Posterior vena cava (tissue), 2 donors: Measurements from ENCODE around the gene NLRP9. TPM values are rescaled to one million over a fixed set of nuclear protein-coding genes. Genes with fewer than 3 reads are reported as not detected.
A peak's percentile ranks its signal among the peaks of the same experiment; 100 is the strongest.

Experiments used
- DNase-seq: peaks from one replicate; pipeline ENCODE4 v3.0.0-alpha.2; 2020; ENCODE audit warnings: low spot score
- intact Hi-C, 2 donors: fragments of 100-400 bp; cut with DNase I; formaldehyde crosslinking; loops; one replicate each; pipeline versions ENCODE4 v1.14.1 to v1.14.2; 2022 to 2023
- total RNA-seq, 2 donors: library from RNA; stranded (reverse); fragmentation: NEBNext Ultra II Directional; extraction: Animal tissue kit (Norgen Biotek cat#: 25700); gene quantifications; one replicate each; pipeline ENCODE4 v1.2.1, GENCODE V29; 2021
- donor health status: DM: yes; HTN: yes; CAD: no.
- donor health status: DM: yes; HTN: yes; CAD: no.

Gene NLRP9
- total RNA-seq, 2 donors from 2014 or later, result not detected

DNA sequence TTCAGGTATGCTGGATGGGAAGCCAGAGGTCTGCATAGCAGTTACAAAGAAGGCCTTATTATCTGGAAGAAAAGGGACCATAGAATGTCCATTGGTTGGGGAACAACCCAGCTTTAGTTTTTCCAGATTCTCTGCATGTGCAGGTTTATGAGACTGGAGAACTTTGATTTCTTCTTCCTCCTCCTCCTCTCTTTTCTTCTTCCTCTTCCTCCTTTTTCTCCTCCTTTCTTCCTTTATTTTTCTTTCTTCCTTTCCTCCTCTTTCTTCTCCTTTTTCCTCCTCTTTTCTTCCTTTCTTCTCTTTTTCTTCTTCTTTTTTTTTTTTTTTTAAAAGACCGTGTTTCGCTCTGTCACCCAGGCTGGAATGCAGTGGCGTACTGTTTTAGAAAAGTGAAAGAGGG is 32.2 kb downstream of the NLRP9 start:
- intact Hi-C loops, result no loop called here
- DNase-seq, result no peak

DNA sequence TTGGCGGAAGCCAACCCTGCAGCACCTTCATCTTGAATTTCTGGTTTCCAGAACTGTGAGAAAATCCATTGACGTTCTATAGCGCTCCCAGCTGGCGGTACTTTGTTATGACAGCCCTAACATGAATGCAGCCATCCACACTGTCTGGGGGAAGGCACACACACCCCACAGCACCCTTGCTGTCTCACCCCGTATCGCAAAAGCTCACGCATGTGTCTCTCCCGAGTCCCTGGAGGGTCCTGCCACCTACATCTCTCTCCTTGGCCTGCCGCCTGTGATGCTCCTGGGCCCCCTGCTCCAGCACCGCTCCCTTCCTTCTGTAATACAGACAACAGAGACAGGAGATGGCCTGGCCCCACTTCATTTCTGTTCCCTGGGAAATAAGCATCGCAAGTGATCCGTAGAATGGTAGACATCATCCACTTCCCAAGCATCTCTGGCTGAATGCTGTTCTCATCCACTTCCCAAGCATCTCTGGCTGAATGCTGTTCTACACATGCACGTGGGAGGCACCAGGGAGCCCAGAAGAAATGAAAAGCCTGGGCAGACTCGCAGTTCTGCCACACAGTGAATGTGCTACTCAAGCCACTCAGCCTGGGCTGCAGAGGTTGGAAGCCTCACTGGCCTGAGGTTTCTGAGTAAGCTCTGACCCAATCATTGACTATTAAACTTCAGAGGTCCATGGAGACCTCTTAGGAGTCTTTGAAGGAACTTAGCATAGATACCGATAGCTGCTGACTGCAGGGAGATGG is 33.5 kb downstream of the NLRP9 start:
- no peak for DNase-seq
- intact Hi-C loops, result no loop called here

GRCh38 chr19:55703790-55704215 is 34.4 kb downstream of the NLRP9 start:
- intact Hi-C loops, result no loop called here
- DNase-seq, result peak; percentile 80

GRCh38 chr19:55702131-55702627 is 36.0 kb downstream of the NLRP9 start:
- intact Hi-C loops, result no loop called here
- DNase-seq, result peak; percentile 53

GRCh38 chr19:55700813-55701212 is 37.4 kb downstream of the NLRP9 start:
- intact Hi-C loops, result no loop called here
- DNase-seq, result peak; percentile 63

- DNase-seq, result peak; percentile 55
- intact Hi-C loops, result no loop called here
Observed at GRCh38 chr19:55699221-55699620, 39.0 kb downstream of the NLRP9 start.

DNA sequence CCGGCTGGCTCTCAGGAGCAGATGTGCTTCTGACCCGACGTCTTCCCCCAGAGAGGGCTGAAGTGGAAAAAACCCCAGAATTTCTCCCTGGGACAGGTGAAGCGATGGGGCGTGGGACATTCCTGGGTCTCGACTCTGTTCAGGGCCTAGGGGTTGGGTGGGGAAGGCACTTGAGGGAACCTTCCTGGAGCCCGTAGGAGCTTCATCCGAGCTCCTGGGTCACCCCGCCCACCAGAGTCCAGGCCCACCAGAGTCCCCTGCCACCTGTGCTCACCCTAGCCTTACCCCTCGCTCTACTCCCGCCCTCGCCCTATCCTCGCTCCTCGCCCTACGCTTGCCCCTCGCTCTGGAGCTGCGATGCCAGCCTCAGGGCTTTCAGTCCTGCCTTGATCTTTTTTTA is 39.9 kb downstream of the NLRP9 start:
- no peak for DNase-seq
- intact Hi-C loops, result no loop called here

- intact Hi-C loops, result no loop called here
- peak; percentile 24 for DNase-seq
Observed at GRCh38 chr19:55697698-55698097, 40.5 kb downstream of the NLRP9 start.

DNA sequence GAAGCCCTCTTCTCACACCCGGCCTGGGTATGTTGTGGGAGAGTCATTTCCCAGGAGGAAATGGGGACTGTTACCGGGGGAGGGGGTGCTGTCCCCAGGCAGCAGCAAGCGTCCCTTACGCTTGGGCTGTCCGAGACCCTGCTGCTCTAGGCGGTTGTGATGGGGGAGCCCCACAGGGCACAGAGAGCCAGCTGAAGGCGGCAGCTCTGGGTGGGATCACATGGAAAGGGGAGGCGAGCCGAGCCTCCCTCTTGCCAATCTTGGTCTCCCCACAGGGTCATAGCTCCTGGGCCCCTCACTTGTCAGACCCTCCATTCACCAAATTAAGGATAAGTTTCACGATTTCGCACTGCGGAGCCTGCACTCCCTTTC is 41.1 kb downstream of the NLRP9 start:
- DNase-seq, result peak; percentile 63
- intact Hi-C loops, result no loop called here

DNA sequence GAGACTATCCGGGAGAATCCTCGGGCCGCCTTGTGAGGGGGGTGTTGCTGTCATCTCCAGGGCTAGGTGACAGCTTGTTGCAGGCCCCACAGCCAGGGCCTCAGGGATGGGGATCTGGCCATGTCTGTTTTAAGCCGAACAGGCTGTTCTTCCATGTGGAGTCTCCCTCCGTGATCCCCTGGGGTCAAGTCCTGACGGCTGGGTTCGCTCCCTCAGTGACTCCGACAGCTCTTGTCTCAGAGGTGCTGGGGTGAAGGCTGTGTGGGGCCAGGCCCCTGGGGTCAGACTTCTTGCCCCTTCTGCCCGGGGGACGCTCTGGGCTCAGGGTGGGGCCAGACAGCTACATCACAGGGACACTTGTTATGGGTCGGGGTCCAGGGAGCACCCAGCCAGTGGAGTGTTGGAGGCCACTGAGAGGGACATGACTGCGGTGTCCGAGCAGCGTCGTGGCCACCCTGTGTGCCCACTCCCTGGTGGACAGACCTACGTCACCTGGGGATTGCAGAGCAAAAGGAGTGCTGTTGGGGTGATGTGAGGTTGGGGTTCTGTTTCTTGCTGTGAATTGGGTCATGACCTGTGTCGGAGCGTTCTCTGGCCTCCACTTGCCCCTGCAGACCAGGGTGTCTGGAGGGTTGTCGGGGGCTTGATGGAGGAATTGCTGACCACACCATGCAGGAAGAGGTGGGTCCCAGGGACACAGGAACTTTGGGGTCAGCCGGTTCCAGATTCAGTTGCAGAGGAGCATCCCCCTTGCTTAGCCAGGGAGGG is 41.7 kb downstream of the NLRP9 start:
- peak; percentile 61 for DNase-seq
- intact Hi-C loops, result no loop called here

DNA sequence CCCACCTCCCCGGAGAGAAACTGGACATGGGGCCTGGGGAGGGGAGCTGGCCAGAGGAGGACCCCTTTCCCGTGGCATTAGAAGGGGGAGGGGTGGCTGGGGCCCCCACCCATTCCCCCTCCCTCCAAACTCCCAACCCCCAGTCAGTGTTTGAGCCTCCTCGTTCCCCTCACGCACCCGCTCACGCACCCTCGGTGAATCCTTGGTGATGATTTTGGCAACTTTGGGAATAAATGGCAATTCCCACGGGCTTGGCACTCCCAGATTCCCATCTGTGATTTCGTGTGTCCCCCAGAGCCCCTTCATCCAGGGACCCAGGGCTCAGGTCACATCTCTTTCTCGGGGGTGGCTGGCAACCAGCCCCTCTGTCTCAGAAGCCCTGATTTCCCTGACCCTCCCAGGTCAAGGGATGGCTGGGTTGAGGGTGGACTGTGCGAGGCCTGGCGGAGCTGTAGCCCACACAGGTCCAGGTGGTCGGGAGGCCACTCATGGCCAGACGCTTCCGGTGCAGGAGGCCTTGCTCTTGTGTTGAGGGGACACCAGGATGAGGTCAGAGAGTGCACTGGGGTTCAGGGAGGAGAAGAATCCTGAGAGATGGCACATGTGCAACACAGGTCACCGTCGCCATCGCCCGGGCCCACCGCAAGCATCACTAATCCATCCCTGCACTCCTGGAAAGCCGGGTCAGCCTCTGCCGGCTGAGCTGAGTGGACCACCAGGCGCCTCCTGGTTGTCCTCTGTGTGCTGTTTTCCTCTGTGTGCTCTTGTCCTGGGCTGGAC is 42.5 kb downstream of the NLRP9 start:
- peak; percentile 76 for DNase-seq
- intact Hi-C loops, result no loop called here

GRCh38 chr19:55694656-55695491 is 43.3 kb downstream of the NLRP9 start:
- DNase-seq, result peak; percentile 75
- intact Hi-C loops, result no loop called here

GRCh38 chr19:55694241-55694655 is 44.0 kb downstream of the NLRP9 start:
- peak; percentile 60 for DNase-seq
- intact Hi-C loops, result no loop called here

DNA sequence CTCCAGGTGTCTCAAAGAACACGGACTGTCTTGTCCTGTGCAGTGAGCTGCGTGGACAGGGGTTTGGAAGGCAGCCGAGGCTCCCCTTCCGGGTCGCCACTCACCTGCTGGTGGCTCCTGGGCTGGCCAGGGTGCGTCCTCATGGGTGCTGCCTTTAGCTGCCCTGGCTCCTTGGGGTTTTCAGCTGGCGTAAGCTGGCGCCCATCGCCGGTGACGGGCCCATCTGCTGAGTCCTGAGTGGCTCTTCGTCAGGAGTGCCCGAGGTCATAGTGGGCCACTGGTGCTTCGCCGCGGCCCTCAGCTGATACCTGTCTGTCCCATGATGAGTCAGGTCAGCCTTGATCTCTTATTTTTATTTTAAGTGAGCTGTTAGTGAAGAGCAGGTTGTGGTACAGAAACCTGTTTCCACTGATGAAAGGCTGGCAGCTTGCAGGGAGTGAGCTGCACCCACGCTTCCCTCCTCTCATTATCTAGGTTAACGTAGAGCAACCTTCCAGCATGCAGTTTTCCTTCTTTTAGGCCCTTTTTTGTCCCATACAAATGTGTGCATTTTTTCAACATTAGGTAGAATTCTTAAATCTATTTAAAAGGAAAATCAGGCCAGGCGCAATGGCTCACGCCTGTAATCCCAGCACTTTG is 44.7 kb downstream of the NLRP9 start:
- peak; percentile 79 for DNase-seq
- intact Hi-C loops, result no loop called here

- intact Hi-C loops, result no loop called here
- DNase-seq, result peak; percentile 66
Observed at GRCh38 chr19:55692681-55693081, 45.5 kb downstream of the NLRP9 start.

DNA sequence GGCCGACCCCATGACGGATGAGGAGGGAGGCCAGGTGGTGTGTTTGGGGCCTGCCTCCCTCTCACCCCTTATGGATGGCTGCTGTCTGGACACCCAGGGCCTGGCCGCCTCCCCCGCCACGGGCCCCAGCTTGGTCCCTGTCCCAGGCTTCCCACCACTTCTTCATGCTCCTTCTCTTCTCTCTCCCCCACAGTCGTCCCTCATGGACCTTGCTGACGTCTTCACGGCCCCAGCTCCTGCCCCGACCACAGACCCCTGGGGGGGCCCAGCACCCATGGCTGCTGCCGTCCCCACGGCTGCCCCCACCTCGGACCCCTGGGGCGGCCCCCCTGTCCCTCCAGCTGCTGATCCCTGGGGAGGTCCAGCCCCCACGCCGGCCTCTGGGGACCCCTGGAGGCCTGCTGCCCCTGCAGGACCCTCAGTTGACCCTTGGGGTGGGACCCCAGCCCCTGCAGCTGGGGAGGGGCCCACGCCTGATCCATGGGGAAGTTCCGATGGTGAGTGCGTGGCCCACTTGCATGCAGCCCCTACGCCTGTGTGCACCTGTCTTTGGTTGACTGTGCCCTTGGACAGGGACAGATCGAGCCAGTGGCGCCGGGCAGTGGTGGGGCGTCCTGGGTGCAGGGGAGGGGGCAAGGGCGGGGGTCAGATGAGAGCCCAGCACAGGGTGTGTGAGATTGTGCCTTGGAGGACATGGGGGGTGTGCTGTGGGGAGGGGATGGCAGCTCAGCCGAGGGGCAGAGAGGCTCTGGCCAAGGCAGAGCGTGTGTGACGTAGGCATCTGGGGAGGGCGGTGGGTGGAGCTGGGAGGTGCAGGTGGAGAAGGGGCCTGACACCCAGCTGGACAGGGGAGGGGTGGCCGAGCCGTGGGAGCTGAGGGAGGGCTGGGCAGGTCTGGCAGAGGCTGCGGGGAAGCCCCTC is 46.4 kb downstream of the NLRP9 start:
- peak; percentile 72 for DNase-seq
- intact Hi-C loops, result no loop called here

- peak; percentile 74 for DNase-seq
- intact Hi-C loops, result no loop called here
Observed at GRCh38 chr19:55690769-55691545, 47.2 kb downstream of the NLRP9 start.
